RCC 7860 (cell line): ENCODE results near the gene CEP112.

Experiments
- DNase-seq: peaks from one replicate; pipeline ENCODE4 v3.0.0-alpha.2; 2015; ENCODE audit warnings: low spot score
- FAIRE-seq: peaks from 2 replicates; lab custom pipeline; 2012; peaks lifted over from hg19 to GRCh38; lab: Jason Lieb, UNC

The CEP112 gene

GRCh38 chr17:65626451-65626850, 565.5 kb downstream of the CEP112 start:
- no peak for FAIRE-seq
- no peak for DNase-seq

- FAIRE-seq = no peak
- no peak for DNase-seq
Observed at GRCh38 chr17:65618516-65618915, 573.4 kb downstream of the CEP112 start.

- DNase-seq (no peak), FAIRE-seq (no peak)
Observed at GRCh38 chr17:65617496-65617895, 574.4 kb downstream of the CEP112 start.

GRCh38 chr17:65609749-65610148, 582.2 kb downstream of the CEP112 start:
- FAIRE-seq = no peak
- no peak for DNase-seq

- no peak for DNase-seq
- no peak for FAIRE-seq
Observed at GRCh38 chr17:65609286-65609685, 582.6 kb downstream of the CEP112 start.

- FAIRE-seq (no peak), DNase-seq (no peak)
Observed at GRCh38 chr17:65604070-65604469, 587.9 kb downstream of the CEP112 start.

- FAIRE-seq = no peak
Observed at GRCh38 chr17:65601881-65602280, 590.1 kb downstream of the CEP112 start.

GRCh38 chr17:65601145-65601544, 590.8 kb downstream of the CEP112 start:
- FAIRE-seq = no peak
- DNase-seq = no peak

More at GRCh38 chr17:65601881-65602280, 590.1 kb downstream of the CEP112 start:
- no peak for DNase-seq

GRCh38 chr17:65600518-65600917, 591.4 kb downstream of the CEP112 start:
- no peak for FAIRE-seq
- DNase-seq = no peak

- DNase-seq = no peak
- no peak for FAIRE-seq
Observed at GRCh38 chr17:65599650-65600049, 592.3 kb downstream of the CEP112 start.

- DNase-seq (no peak), FAIRE-seq (no peak)
Observed at GRCh38 chr17:65598746-65599145, 593.2 kb downstream of the CEP112 start.

GRCh38 chr17:65595071-65595656, 596.8 kb downstream of the CEP112 start:
- no peak for DNase-seq
- no peak for FAIRE-seq

GRCh38 chr17:65593855-65594845, 597.8 kb downstream of the CEP112 start:
- FAIRE-seq (no peak), DNase-seq (no peak)

GRCh38 chr17:65593092-65593854, 598.7 kb downstream of the CEP112 start:
- no peak for DNase-seq
- FAIRE-seq = no peak

- DNase-seq (no peak), FAIRE-seq (no peak)
Observed at GRCh38 chr17:65592125-65592965, 599.6 kb downstream of the CEP112 start.

GRCh38 chr17:65589321-65589720, 602.6 kb downstream of the CEP112 start:
- DNase-seq (no peak), FAIRE-seq (no peak)

- DNase-seq (no peak), FAIRE-seq (no peak)
Observed at GRCh38 chr17:65588181-65588808, 603.6 kb downstream of the CEP112 start.

- FAIRE-seq (no peak), DNase-seq (no peak)
Observed at GRCh38 chr17:65587534-65588180, 604.3 kb downstream of the CEP112 start.

- FAIRE-seq = no peak
- no peak for DNase-seq
Observed at GRCh38 chr17:65586899-65587298, 605.0 kb downstream of the CEP112 start.
